ENCODE measurements around the gene TERB1. TPM values are rescaled to one million over a fixed set of nuclear protein-coding genes. Genes with fewer than 3 reads are reported as not detected.

TERB1 gene
- total RNA-seq, 1 experiment from 2014 or later, result not detected

- no peaks in the 10 kb centered on the region for H4K20me1 ChIP-seq (ENCODE audit: insufficient read depth)
- H3K4me2 ChIP-seq (ENCODE audit: low read length), result no peak overlapping the region
- H3K4me1 ChIP-seq (ENCODE audit: control insufficient read depth in 1 of 2, insufficient read depth in 2 of 2, low read length in 2 of 2), result peaks cover 12 to 19% of the 10 kb centered on the region in 2 experiments
- BruUV-seq (replicated peaks), result no TSS peak
- no peak for TF ChIP-seq EZH2 (IDR thresholded peaks at IDR 0.05)
- no peak for TF ChIP-seq POLR2A (IDR thresholded peaks at IDR 0.05; ENCODE audit: borderline replicate concordance, extremely low read depth, insufficient read depth, insufficient read length)
- no peak for TF ChIP-seq POLR2AphosphoS5 (IDR thresholded peaks at IDR 0.05; ENCODE audit: low read depth, low read length)
- TF ChIP-seq EZH2phosphoT487 (IDR thresholded peaks at IDR 0.05; ENCODE audit: borderline replicate concordance), result no peak
- TF ChIP-seq, protein P1, sequence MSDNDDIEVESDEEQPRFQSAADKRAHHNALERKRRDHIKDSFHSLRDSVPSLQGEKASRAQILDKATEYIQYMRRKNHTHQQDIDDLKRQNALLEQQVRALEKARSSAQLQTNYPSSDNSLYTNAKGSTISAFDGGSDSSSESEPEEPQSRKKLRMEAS (IDR thresholded peaks at IDR 0.05), result no peak
- no peak for TF ChIP-seq CEBPB (IDR thresholded peaks at IDR 0.05; ENCODE audit: low read depth)
- no peak for TF ChIP-seq SP1 (IDR thresholded peaks at IDR 0.05; ENCODE audit: low read depth)
- TF ChIP-seq YY1 (IDR thresholded peaks at IDR 0.05; ENCODE audit: extremely low read depth, insufficient replicate concordance, low read depth, low read length), result no peak
- TF ChIP-seq SIN3A (IDR thresholded peaks at IDR 0.05; ENCODE audit: low read depth), result no peak
- no peak for TF ChIP-seq CBX3 (IDR thresholded peaks at IDR 0.05; ENCODE audit: low read depth)
- no peak for TF ChIP-seq ATF3 (IDR thresholded peaks at IDR 0.05)
- no peak for TF ChIP-seq ELF1 (IDR thresholded peaks at IDR 0.05; ENCODE audit: borderline replicate concordance, low read depth)
- no peak for TF ChIP-seq CTCF (IDR thresholded peaks at IDR 0.05 in 2 of 3, conservative IDR thresholded peaks at IDR 0.05 in 1 of 3; ENCODE audit: borderline replicate concordance in 1 of 3, insufficient read depth in 1 of 3, low read depth in 2 of 3, low read length in 2 of 3)
- no peak for TF ChIP-seq RAD21 (IDR thresholded peaks at IDR 0.05; ENCODE audit: low read depth)
- TF ChIP-seq JUND (IDR thresholded peaks at IDR 0.05), result no peak
- no peak for TF ChIP-seq TCF7L2 (IDR thresholded peaks at IDR 0.05; ENCODE audit: borderline replicate concordance, extremely low read depth, insufficient read depth, insufficient read length)
- TF ChIP-seq FOSL1 (IDR thresholded peaks at IDR 0.05; ENCODE audit: low read depth), result no peak
- TF ChIP-seq, protein P2, sequence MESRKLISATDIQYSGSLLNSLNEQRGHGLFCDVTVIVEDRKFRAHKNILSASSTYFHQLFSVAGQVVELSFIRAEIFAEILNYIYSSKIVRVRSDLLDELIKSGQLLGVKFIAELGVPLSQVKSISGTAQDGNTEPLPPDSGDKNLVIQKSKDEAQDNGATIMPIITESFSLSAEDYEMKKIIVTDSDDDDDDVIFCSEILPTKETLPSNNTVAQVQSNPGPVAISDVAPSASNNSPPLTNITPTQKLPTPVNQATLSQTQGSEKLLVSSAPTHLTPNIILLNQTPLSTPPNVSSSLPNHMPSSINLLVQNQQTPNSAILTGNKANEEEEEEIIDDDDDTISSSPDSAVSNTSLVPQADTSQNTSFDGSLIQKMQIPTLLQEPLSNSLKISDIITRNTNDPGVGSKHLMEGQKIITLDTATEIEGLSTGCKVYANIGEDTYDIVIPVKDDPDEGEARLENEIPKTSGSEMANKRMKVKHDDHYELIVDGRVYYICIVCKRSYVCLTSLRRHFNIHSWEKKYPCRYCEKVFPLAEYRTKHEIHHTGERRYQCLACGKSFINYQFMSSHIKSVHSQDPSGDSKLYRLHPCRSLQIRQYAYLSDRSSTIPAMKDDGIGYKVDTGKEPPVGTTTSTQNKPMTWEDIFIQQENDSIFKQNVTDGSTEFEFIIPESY (IDR thresholded peaks at IDR 0.05; ENCODE audit: extremely low read depth, insufficient replicate concordance, low read length), result no peak
- ChIA-PET RAD21 (ENCODE audit: low non-redundant PET in 1 of 2, low total read pairs in 2 of 2, uncharacterized antibody in 2 of 2, unreplicated experiment in 2 of 2) (no interaction called here), POLR2A (no interaction called here), CTCF (no interaction called here)
- H3K9me2 ChIP-seq (ENCODE audit: insufficient read depth), result no peaks in the 10 kb centered on the region
- intact Hi-C loops (cut with micrococcal nuclease), result no loop called here
- H3K36me3 ChIP-seq (ENCODE audit: control insufficient read depth in 1 of 2, insufficient read depth in 2 of 2, low read length in 2 of 2), result peaks cover 0 to 3% of the 10 kb centered on the region in 2 experiments; a peak in 2 of 4 replicates
- no peak overlapping the region for H3K27ac ChIP-seq (ENCODE audit: low read depth, low read length)
- H3K9me3 ChIP-seq (ENCODE audit: control insufficient read depth in 1 of 2, insufficient read depth in 1 of 2, low read depth in 1 of 2, low read length in 2 of 2), result 0 out of 4 replicates have a peak, but pooled peaks cover 0 to 5% of the 10 kb centered on the region in 2 experiments
- H3K9ac ChIP-seq (ENCODE audit: low read length), result no peak overlapping the region
- no peak overlapping the region for H3K4me3 ChIP-seq (replicated peaks in 1 of 2; ENCODE audit: low read depth in 1 of 2, low read length in 2 of 2)
- H3K27me3 ChIP-seq (ENCODE audit: insufficient read depth, low read length), result no peaks in the 10 kb centered on the region
- no peak overlapping the region for H2AFZ ChIP-seq (ENCODE audit: low read depth, low read length, poor library complexity, severe bottlenecking)
- no peak for ATAC-seq
- no peak for DNase-seq (ENCODE audit: low read depth, low spot score)
- peaks cover 21% of the 10 kb centered on the region for H3K79me2 ChIP-seq (ENCODE audit: insufficient read depth, low read length)
Observed at GRCh38 chr16:66754211-66754610, 47.2 kb downstream of the TERB1 start.
